ENCODE results near the gene C2orf76. TPM values are rescaled to one million over a fixed set of nuclear protein-coding genes. Genes with fewer than 3 reads are reported as not detected.

C2orf76 gene
- polyA plus RNA-seq, 2 of the 4 experiments (the other 2 are of a cell fraction): 16.6 to 34.3 TPM

- TF ChIP-seq E2F6 (IDR thresholded peaks at IDR 0.05; ENCODE audit: borderline replicate concordance, low read depth) (peak; percentile 49), GATA3 (IDR thresholded peaks at IDR 0.05; ENCODE audit: borderline replicate concordance) (0 out of 2 replicates have a peak, but pooled peaks have one; percentile 29), RNF2 (IDR thresholded peaks at IDR 0.05; ENCODE audit: borderline replicate concordance, low read depth) (no peak), RFX5 (IDR thresholded peaks at IDR 0.05) (no peak), HMGXB4 (CRISPR knock-in tag; IDR thresholded peaks at IDR 0.05; ENCODE audit: borderline replicate concordance) (no peak), CBX8 (IDR thresholded peaks at IDR 0.05) (no peak), FOSL2 (IDR thresholded peaks at IDR 0.05) (no peak), FOSL2 (CRISPR knock-in tag; IDR thresholded peaks at IDR 0.05) (no peak), NPAS2 (CRISPR knock-in tag; IDR thresholded peaks at IDR 0.05; ENCODE audit: borderline replicate concordance) (no peak), RARB (CRISPR knock-in tag; IDR thresholded peaks at IDR 0.05) (no peak), EP300 (IDR thresholded peaks at IDR 0.05) (no peak), ZC3H11A (IDR thresholded peaks at IDR 0.05) (no peak), ZNF302 (CRISPR knock-in tag; IDR thresholded peaks at IDR 0.05) (no peak), NR3C1 (IDR thresholded peaks at IDR 0.05) (no peak)
Observed at GRCh38 chr2:119366649-119367471, at the start of gene C2orf76, which contains the start of gene DBI (continued).

GRCh38 chr2:119415630-119416029 is 49.0 kb upstream of the C2orf76 start:
- H3K4me3 ChIP-seq: no peak overlapping the region
- DNase-seq (ENCODE audit: low read depth in 1 of 2, low spot score in 1 of 2): no peak
- 24% methylated on average over 1 of the region's 1 CpG for WGBS (ENCODE audit: missing lambda C conversion rate)
- no peak for ATAC-seq
- no peaks in the 10 kb centered on the region; the same call in 2 of the 3 replicates for H3K9me3 ChIP-seq
- FAIRE-seq: no peak
- no peak overlapping the region for H3K4me2 ChIP-seq
- ChIA-PET POLR2A (no interaction called here), CTCF (interaction anchor here (3.4 kb wide), 1 partner anchor 61 kb away, joined by 20 read pairs; no protein-coding TSS in a partner anchor)
- peaks cover 19% of the 10 kb centered on the region; the same call in 2 of the 3 replicates for H3K4me1 ChIP-seq
- H3K27ac ChIP-seq: no peak overlapping the region
- no peak for TF ChIP-seq NFE2L2 (conservative IDR thresholded peaks at IDR 0.05; ENCODE audit: low read length)
- TF ChIP-seq KDM1A (IDR thresholded peaks at IDR 0.05; ENCODE audit: low read depth): no peak
- no peak for TF ChIP-seq CHD2 (IDR thresholded peaks at IDR 0.05; ENCODE audit: low read length, partially characterized antibody)
- TF ChIP-seq, protein P1, sequence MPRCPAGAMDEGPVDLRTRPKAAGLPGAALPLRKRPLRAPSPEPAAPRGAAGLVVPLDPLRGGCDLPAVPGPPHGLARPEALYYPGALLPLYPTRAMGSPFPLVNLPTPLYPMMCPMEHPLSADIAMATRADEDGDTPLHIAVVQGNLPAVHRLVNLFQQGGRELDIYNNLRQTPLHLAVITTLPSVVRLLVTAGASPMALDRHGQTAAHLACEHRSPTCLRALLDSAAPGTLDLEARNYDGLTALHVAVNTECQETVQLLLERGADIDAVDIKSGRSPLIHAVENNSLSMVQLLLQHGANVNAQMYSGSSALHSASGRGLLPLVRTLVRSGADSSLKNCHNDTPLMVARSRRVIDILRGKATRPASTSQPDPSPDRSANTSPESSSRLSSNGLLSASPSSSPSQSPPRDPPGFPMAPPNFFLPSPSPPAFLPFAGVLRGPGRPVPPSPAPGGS (IDR thresholded peaks at IDR 0.05): no peak
- no peak for TF ChIP-seq HEYL (CRISPR knock-in tag; IDR thresholded peaks at IDR 0.05)
- no peak for TF ChIP-seq CTCF (IDR thresholded peaks at IDR 0.05)
- TF ChIP-seq, protein P2, sequence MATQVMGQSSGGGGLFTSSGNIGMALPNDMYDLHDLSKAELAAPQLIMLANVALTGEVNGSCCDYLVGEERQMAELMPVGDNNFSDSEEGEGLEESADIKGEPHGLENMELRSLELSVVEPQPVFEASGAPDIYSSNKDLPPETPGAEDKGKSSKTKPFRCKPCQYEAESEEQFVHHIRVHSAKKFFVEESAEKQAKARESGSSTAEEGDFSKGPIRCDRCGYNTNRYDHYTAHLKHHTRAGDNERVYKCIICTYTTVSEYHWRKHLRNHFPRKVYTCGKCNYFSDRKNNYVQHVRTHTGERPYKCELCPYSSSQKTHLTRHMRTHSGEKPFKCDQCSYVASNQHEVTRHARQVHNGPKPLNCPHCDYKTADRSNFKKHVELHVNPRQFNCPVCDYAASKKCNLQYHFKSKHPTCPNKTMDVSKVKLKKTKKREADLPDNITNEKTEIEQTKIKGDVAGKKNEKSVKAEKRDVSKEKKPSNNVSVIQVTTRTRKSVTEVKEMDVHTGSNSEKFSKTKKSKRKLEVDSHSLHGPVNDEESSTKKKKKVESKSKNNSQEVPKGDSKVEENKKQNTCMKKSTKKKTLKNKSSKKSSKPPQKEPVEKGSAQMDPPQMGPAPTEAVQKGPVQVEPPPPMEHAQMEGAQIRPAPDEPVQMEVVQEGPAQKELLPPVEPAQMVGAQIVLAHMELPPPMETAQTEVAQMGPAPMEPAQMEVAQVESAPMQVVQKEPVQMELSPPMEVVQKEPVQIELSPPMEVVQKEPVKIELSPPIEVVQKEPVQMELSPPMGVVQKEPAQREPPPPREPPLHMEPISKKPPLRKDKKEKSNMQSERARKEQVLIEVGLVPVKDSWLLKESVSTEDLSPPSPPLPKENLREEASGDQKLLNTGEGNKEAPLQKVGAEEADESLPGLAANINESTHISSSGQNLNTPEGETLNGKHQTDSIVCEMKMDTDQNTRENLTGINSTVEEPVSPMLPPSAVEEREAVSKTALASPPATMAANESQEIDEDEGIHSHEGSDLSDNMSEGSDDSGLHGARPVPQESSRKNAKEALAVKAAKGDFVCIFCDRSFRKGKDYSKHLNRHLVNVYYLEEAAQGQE (IDR thresholded peaks at IDR 0.05): no peak
- TF ChIP-seq KDM5A (IDR thresholded peaks at IDR 0.05): no peak
- no peak for TF ChIP-seq CEBPB (IDR thresholded peaks at IDR 0.05)
- no peak for TF ChIP-seq POLR2AphosphoS2 (conservative IDR thresholded peaks at IDR 0.05; ENCODE audit: low read length)
- no peak for TF ChIP-seq ESRRA (IDR thresholded peaks at IDR 0.05; ENCODE audit: borderline replicate concordance, low read length)
- TF ChIP-seq HOXA7 (CRISPR knock-in tag; IDR thresholded peaks at IDR 0.05): no peak
- TF ChIP-seq ZNF302 (CRISPR knock-in tag; IDR thresholded peaks at IDR 0.05): no peak
- TF ChIP-seq, protein P3, sequence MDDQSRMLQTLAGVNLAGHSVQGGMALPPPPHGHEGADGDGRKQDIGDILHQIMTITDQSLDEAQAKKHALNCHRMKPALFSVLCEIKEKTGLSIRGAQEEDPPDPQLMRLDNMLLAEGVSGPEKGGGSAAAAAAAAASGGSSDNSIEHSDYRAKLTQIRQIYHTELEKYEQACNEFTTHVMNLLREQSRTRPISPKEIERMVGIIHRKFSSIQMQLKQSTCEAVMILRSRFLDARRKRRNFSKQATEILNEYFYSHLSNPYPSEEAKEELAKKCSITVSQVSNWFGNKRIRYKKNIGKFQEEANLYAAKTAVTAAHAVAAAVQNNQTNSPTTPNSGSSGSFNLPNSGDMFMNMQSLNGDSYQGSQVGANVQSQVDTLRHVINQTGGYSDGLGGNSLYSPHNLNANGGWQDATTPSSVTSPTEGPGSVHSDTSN (IDR thresholded peaks at IDR 0.05): no peak
- no peak for TF ChIP-seq SREBF2 (IDR thresholded peaks at IDR 0.05)
- no peak for TF ChIP-seq EHF (CRISPR knock-in tag; IDR thresholded peaks at IDR 0.05)

Measured in A549 (cell line).